ENCODE results near the gene ULK2.

ULK2 gene

GRCh38 chr17:19738073-19738449 is 129.7 kb downstream of the ULK2 start:
- H3K18ac ChIP-seq (ENCODE audit: low read length), result no peak overlapping the region
- H3K23ac ChIP-seq (ENCODE audit: low read length), result no peak overlapping the region
- DNase-seq, result no peak
- H2BK120ac ChIP-seq (ENCODE audit: low read depth, low read length), result no peak overlapping the region
- no peaks in the 10 kb centered on the region for H3K79me1 ChIP-seq (ENCODE audit: low read length)
- no peak overlapping the region for H2BK15ac ChIP-seq (replicated peaks; ENCODE audit: low read depth)
- no peak overlapping the region for H3K4me2 ChIP-seq (ENCODE audit: low read length)
- H3K27ac ChIP-seq (ENCODE audit: low read depth, low read length), result no peak overlapping the region
- no peak overlapping the region for H4K5ac ChIP-seq (ENCODE audit: low read length)
- no peaks in the 10 kb centered on the region for H3K36me3 ChIP-seq (ENCODE audit: control insufficient read depth, insufficient read depth, low read length)
- H3K9ac ChIP-seq (ENCODE audit: low read length), result no peak overlapping the region
- H3K4ac ChIP-seq (ENCODE audit: low read depth, low read length), result no peak overlapping the region
- H2BK5ac ChIP-seq (ENCODE audit: low read length), result no peak overlapping the region
- H2AK5ac ChIP-seq (ENCODE audit: low read length), result no peak overlapping the region
- no peaks in the 10 kb centered on the region for H3K4me1 ChIP-seq (ENCODE audit: control insufficient read depth, low read depth, low read length)
- no peak overlapping the region for H3K56ac ChIP-seq (ENCODE audit: low read length)
- H4K8ac ChIP-seq (ENCODE audit: low read depth, low read length), result no peak overlapping the region
- no peaks in the 10 kb centered on the region for H3K27me3 ChIP-seq (ENCODE audit: insufficient read depth, low read length, poor library complexity)
- no CpG with 5 or more reads among the region's 14 CpGs for WGBS (ENCODE audit: extremely low coverage, insufficient coverage, low lambda C conversion rate)
- H3K4me3 ChIP-seq (ENCODE audit: low read length), result no peak overlapping the region
- no peaks in the 10 kb centered on the region for H3K79me2 ChIP-seq (ENCODE audit: control insufficient read depth, insufficient read depth, low read length)

DNA sequence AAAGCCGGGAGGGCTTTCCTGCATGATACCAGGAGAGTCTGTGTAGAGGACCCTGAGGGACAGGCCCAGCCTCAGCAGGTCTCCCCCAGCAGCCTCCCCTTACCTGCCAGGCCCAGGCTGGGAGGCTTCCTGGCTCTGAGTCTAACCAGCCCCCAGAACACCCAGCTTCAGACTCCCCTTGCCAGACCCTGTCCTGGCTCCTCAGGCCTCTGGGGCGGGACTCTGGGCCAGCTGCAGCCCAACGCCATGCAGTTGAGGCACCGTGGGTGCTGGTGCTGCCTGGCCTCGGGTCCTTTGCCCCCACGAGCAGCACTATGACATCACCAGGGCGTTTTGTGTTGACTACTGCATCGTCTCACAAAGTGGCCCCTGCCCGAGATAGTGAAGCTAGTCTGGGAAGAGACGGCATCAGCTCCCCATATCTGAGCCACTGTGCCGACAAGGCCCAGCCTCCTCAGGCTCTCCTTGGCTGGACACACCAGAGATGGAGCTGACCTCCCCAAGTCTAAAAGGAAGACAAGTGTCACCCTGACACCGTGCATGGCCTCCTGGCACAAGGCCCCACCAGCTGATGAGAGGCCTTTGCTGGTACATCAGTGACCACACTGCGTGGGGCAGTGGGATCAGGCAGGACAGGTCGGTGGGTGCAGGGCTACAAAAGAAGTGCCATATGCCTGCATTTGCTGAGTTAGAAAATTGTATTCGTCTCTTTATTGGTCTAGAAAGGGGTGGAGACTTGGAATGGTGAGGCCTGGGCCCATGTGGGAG is 130.2 kb downstream of the ULK2 start:
- H4K8ac ChIP-seq (ENCODE audit: low read depth, low read length), result no peak overlapping the region
- no peaks in the 10 kb centered on the region for H3K79me1 ChIP-seq (ENCODE audit: low read length)
- H2BK5ac ChIP-seq (ENCODE audit: low read length), result no peak overlapping the region
- no peak overlapping the region for H3K56ac ChIP-seq (ENCODE audit: low read length)
- no peak overlapping the region for H3K18ac ChIP-seq (ENCODE audit: low read length)
- no peaks in the 10 kb centered on the region for H3K4me1 ChIP-seq (ENCODE audit: control insufficient read depth, low read depth, low read length)
- no peak for DNase-seq
- no peak overlapping the region for H3K23ac ChIP-seq (ENCODE audit: low read length)
- WGBS (ENCODE audit: extremely low coverage, insufficient coverage, low lambda C conversion rate), result no CpG with 5 or more reads among the region's 15 CpGs
- H2BK15ac ChIP-seq (replicated peaks; ENCODE audit: low read depth), result no peak overlapping the region
- no peak overlapping the region for H3K27ac ChIP-seq (ENCODE audit: low read depth, low read length)
- no peak overlapping the region for H2AK5ac ChIP-seq (ENCODE audit: low read length)
- no peak overlapping the region for H2BK120ac ChIP-seq (ENCODE audit: low read depth, low read length)
- H4K5ac ChIP-seq (ENCODE audit: low read length), result no peak overlapping the region
- no peaks in the 10 kb centered on the region for H3K79me2 ChIP-seq (ENCODE audit: control insufficient read depth, insufficient read depth, low read length)
- H3K27me3 ChIP-seq (ENCODE audit: insufficient read depth, low read length, poor library complexity), result no peaks in the 10 kb centered on the region
- H3K9ac ChIP-seq (ENCODE audit: low read length), result no peak overlapping the region
- H3K4me2 ChIP-seq (ENCODE audit: low read length), result no peak overlapping the region
- no peak overlapping the region for H3K4me3 ChIP-seq (ENCODE audit: low read length)
- H3K36me3 ChIP-seq (ENCODE audit: control insufficient read depth, insufficient read depth, low read length), result no peaks in the 10 kb centered on the region
- no peak overlapping the region for H3K4ac ChIP-seq (ENCODE audit: low read depth, low read length)

DNA sequence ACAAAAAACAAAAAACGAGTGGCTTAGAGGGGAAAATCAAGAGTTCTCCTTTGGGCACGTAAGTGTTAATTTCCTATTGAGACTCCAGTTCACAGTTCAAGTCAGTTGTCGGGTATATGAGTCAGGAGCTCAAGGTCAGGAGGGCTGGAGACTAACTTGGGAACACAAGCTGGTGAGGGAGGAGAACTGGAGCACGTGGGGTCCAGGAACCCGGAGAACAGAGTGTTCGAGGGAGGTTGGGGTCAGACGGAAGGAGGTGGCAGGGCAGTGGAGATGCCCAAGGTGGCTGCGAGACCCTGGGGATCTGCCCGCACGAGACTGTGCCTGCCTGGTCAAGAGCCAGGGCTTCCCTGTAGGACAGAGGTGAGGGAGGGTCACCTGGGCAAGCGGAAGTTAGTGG is 131.7 kb downstream of the ULK2 start:
- H3K79me1 ChIP-seq (ENCODE audit: low read length), result no peaks in the 10 kb centered on the region
- no peak overlapping the region for H3K18ac ChIP-seq (ENCODE audit: low read length)
- no peak overlapping the region for H3K27ac ChIP-seq (ENCODE audit: low read depth, low read length)
- no peak overlapping the region for H2BK120ac ChIP-seq (ENCODE audit: low read depth, low read length)
- H2BK5ac ChIP-seq (ENCODE audit: low read length), result no peak overlapping the region
- H4K5ac ChIP-seq (ENCODE audit: low read length), result no peak overlapping the region
- H3K4ac ChIP-seq (ENCODE audit: low read depth, low read length), result no peak overlapping the region
- H3K9ac ChIP-seq (ENCODE audit: low read length), result no peak overlapping the region
- H3K79me2 ChIP-seq (ENCODE audit: control insufficient read depth, insufficient read depth, low read length), result no peaks in the 10 kb centered on the region
- no peak for DNase-seq
- H3K56ac ChIP-seq (ENCODE audit: low read length), result no peak overlapping the region
- no peak overlapping the region for H3K4me3 ChIP-seq (ENCODE audit: low read length)
- H3K4me2 ChIP-seq (ENCODE audit: low read length), result no peak overlapping the region
- H2BK15ac ChIP-seq (replicated peaks; ENCODE audit: low read depth), result no peak overlapping the region
- no peak overlapping the region for H4K8ac ChIP-seq (ENCODE audit: low read depth, low read length)
- H3K4me1 ChIP-seq (ENCODE audit: control insufficient read depth, low read depth, low read length), result no peaks in the 10 kb centered on the region
- no peak overlapping the region for H2AK5ac ChIP-seq (ENCODE audit: low read length)
- no peaks in the 10 kb centered on the region for H3K27me3 ChIP-seq (ENCODE audit: insufficient read depth, low read length, poor library complexity)
- WGBS (ENCODE audit: extremely low coverage, insufficient coverage, low lambda C conversion rate), result no CpG with 5 or more reads among the region's 11 CpGs
- no peaks in the 10 kb centered on the region for H3K36me3 ChIP-seq (ENCODE audit: control insufficient read depth, insufficient read depth, low read length)
- no peak overlapping the region for H3K23ac ChIP-seq (ENCODE audit: low read length)

DNA sequence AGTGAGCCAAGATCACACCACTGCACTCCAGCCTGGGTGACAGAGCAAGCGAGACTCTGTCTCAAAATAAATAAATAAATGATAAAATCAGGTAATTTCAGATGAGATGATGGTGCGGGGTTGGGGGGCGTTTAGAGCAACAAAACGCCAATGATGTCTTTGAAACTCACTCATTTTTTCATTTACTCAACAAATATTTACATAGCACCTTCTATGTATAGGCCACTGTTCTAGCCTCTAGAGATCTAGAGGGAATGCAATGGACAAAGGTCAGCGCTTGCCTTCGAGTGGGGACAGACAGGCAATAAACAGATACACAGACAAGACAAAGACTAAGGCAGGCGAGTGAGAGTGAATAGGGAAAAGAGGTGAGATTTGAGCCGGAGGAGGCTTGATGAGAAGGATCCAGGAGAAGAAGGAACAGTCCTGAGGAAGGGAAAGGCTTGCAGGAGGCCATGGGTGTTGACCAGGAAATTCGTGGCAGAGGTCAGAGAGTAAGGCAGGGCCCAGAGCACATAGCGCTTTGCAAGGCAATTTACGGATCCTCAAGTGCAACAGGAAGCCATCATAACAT is 133.7 kb downstream of the ULK2 start:
- H2BK5ac ChIP-seq (ENCODE audit: low read length), result no peak overlapping the region
- no peak overlapping the region for H4K8ac ChIP-seq (ENCODE audit: low read depth, low read length)
- no peaks in the 10 kb centered on the region for H3K4me1 ChIP-seq (ENCODE audit: control insufficient read depth, low read depth, low read length)
- no peak overlapping the region for H3K4me2 ChIP-seq (ENCODE audit: low read length)
- no peak overlapping the region for H2BK15ac ChIP-seq (replicated peaks; ENCODE audit: low read depth)
- H2BK120ac ChIP-seq (ENCODE audit: low read depth, low read length), result no peak overlapping the region
- no peaks in the 10 kb centered on the region for H3K79me2 ChIP-seq (ENCODE audit: control insufficient read depth, insufficient read depth, low read length)
- no CpG with 5 or more reads among the region's 11 CpGs for WGBS (ENCODE audit: extremely low coverage, insufficient coverage, low lambda C conversion rate)
- no peak overlapping the region for H3K4ac ChIP-seq (ENCODE audit: low read depth, low read length)
- no peak overlapping the region for H3K9ac ChIP-seq (ENCODE audit: low read length)
- no peak overlapping the region for H3K27ac ChIP-seq (ENCODE audit: low read depth, low read length)
- H4K5ac ChIP-seq (ENCODE audit: low read length), result no peak overlapping the region
- DNase-seq, result no peak
- no peak overlapping the region for H3K18ac ChIP-seq (ENCODE audit: low read length)
- H3K56ac ChIP-seq (ENCODE audit: low read length), result no peak overlapping the region
- no peak overlapping the region for H3K23ac ChIP-seq (ENCODE audit: low read length)
- H3K79me1 ChIP-seq (ENCODE audit: low read length), result no peaks in the 10 kb centered on the region
- H3K36me3 ChIP-seq (ENCODE audit: control insufficient read depth, insufficient read depth, low read length), result no peaks in the 10 kb centered on the region
- no peaks in the 10 kb centered on the region for H3K27me3 ChIP-seq (ENCODE audit: insufficient read depth, low read length, poor library complexity)
- no peak overlapping the region for H3K4me3 ChIP-seq (ENCODE audit: low read length)
- no peak overlapping the region for H2AK5ac ChIP-seq (ENCODE audit: low read length)

DNA sequence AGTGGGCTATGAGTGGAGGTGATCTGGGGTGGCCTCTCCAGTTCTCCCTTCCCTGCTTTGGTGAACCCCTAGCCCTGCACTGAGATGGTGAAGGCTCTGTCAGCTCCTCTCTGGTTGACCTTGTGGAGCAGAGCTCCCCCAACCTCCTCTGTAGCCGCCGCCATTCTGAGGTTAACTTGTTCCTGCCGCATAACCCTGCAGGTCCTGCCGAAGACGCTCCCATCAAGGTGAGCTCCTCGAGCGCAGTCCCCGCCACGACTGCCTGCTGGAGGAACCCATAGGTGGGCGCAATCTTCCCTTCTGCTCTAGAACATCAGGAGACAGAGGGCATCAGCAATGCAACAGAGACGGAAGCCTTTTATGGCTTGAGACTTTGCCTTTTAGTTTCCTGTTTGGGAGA is 136.1 kb downstream of the ULK2 start:
- Histone ChIP-seq H3K4me3 (ENCODE audit: low read length) (no peak overlapping the region), H2BK120ac (ENCODE audit: low read depth, low read length) (no peak overlapping the region), H3K9ac (ENCODE audit: low read length) (no peak overlapping the region), H3K56ac (ENCODE audit: low read length) (no peak overlapping the region), H4K5ac (ENCODE audit: low read length) (no peak overlapping the region), H2BK5ac (ENCODE audit: low read length) (no peak overlapping the region), H4K8ac (ENCODE audit: low read depth, low read length) (no peak overlapping the region), H3K4me2 (ENCODE audit: low read length) (no peak overlapping the region), H3K27me3 (ENCODE audit: insufficient read depth, low read length, poor library complexity) (no peaks in the 10 kb centered on the region), H3K79me1 (ENCODE audit: low read length) (no peaks in the 10 kb centered on the region), H3K79me2 (ENCODE audit: control insufficient read depth, insufficient read depth, low read length) (no peaks in the 10 kb centered on the region), H3K36me3 (ENCODE audit: control insufficient read depth, insufficient read depth, low read length) (no peaks in the 10 kb centered on the region), H3K4ac (ENCODE audit: low read depth, low read length) (no peak overlapping the region), H3K18ac (ENCODE audit: low read length) (no peak overlapping the region), H3K27ac (ENCODE audit: low read depth, low read length) (no peak overlapping the region), H2AK5ac (ENCODE audit: low read length) (no peak overlapping the region), H2BK15ac (replicated peaks; ENCODE audit: low read depth) (no peak overlapping the region), H3K4me1 (ENCODE audit: control insufficient read depth, low read depth, low read length) (no peaks in the 10 kb centered on the region), H3K23ac (ENCODE audit: low read length) (peak overlapping the region; percentile 18)
- WGBS (ENCODE audit: extremely low coverage, insufficient coverage, low lambda C conversion rate), result no CpG with 5 or more reads among the region's 11 CpGs
- DNase-seq, result no peak

- no CpG with 5 or more reads among the region's 4 CpGs for WGBS (ENCODE audit: extremely low coverage, insufficient coverage, low lambda C conversion rate)
- no peak overlapping the region for H3K4me3 ChIP-seq (ENCODE audit: low read length)
- H2BK5ac ChIP-seq (ENCODE audit: low read length), result no peak overlapping the region
- H2BK120ac ChIP-seq (ENCODE audit: low read depth, low read length), result no peak overlapping the region
- no peak for DNase-seq
- H3K27ac ChIP-seq (ENCODE audit: low read depth, low read length), result no peak overlapping the region
- no peaks in the 10 kb centered on the region for H3K36me3 ChIP-seq (ENCODE audit: control insufficient read depth, insufficient read depth, low read length)
- H3K79me2 ChIP-seq (ENCODE audit: control insufficient read depth, insufficient read depth, low read length), result no peaks in the 10 kb centered on the region
- no peaks in the 10 kb centered on the region for H3K79me1 ChIP-seq (ENCODE audit: low read length)
- H3K23ac ChIP-seq (ENCODE audit: low read length), result no peak overlapping the region
- H3K4ac ChIP-seq (ENCODE audit: low read depth, low read length), result no peak overlapping the region
- no peak overlapping the region for H4K5ac ChIP-seq (ENCODE audit: low read length)
- no peaks in the 10 kb centered on the region for H3K4me1 ChIP-seq (ENCODE audit: control insufficient read depth, low read depth, low read length)
- no peak overlapping the region for H3K4me2 ChIP-seq (ENCODE audit: low read length)
- H3K9ac ChIP-seq (ENCODE audit: low read length), result no peak overlapping the region
- H4K8ac ChIP-seq (ENCODE audit: low read depth, low read length), result no peak overlapping the region
- H2AK5ac ChIP-seq (ENCODE audit: low read length), result no peak overlapping the region
- H2BK15ac ChIP-seq (replicated peaks; ENCODE audit: low read depth), result no peak overlapping the region
- H3K18ac ChIP-seq (ENCODE audit: low read length), result no peak overlapping the region
- H3K27me3 ChIP-seq (ENCODE audit: insufficient read depth, low read length, poor library complexity), result no peaks in the 10 kb centered on the region
- no peak overlapping the region for H3K56ac ChIP-seq (ENCODE audit: low read length)
These were observed 136.9 kb downstream of the ULK2 start for GRCh38 chr17:19730843-19731242.
